Panc1 (cell line): ENCODE results near the gene UGT1A10.

Source experiments
- TF ChIP-seq, protein P1 (sequence below): fragments of 450-650 bp; IDR thresholded peaks from 2 replicates; pipeline ENCODE4 v1.5.1; 2017; ENCODE audit warnings: mild to moderate bottlenecking
- TF ChIP-seq, protein P2 (sequence below), 2 experiments: IDR thresholded peaks; 2 replicates each; pipeline ENCODE4 v1.6.1; 2011 to 2012; ENCODE audit warnings: low read depth in 2 of 2, control low read depth in 1 of 2, low read length in 1 of 2, mild to moderate bottlenecking in 1 of 2, moderate library complexity in 1 of 2; ENCODE audit not compliant: insufficient read depth in 1 of 2

DNA sequence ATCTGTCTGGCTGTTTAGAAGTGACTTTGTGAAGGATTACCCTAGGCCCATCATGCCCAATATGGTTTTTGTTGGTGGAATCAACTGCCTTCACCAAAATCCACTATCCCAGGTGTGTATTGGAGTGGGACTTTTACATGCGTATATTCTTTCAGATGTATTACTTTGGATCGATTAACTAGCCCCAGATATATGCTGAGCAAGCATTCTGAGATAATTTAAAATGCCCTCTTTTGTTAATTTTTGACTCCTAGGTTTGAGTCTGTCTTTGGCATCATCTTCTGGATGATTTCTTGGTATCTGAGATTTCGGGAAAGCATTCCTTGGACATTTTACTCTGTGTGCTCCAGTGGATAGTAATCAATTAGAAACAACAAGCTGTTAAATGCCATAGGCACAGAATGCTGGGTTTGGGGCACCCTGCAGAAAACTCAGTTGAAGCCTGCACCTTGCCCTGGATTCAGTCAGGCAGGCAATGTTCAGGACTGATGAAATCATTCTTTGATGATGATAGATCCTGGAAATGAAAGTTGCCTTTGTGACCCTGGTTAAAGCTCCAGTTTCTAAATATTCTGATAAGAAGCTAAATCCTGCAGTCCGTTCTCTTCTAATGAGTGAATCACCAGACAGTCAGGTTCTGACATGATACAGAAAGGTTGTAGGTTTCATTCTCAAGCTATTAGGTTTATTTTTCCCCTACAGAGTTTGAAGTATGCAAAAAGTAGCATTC, 125.0 kb downstream of the UGT1A10 start:
- TF ChIP-seq, protein P1, sequence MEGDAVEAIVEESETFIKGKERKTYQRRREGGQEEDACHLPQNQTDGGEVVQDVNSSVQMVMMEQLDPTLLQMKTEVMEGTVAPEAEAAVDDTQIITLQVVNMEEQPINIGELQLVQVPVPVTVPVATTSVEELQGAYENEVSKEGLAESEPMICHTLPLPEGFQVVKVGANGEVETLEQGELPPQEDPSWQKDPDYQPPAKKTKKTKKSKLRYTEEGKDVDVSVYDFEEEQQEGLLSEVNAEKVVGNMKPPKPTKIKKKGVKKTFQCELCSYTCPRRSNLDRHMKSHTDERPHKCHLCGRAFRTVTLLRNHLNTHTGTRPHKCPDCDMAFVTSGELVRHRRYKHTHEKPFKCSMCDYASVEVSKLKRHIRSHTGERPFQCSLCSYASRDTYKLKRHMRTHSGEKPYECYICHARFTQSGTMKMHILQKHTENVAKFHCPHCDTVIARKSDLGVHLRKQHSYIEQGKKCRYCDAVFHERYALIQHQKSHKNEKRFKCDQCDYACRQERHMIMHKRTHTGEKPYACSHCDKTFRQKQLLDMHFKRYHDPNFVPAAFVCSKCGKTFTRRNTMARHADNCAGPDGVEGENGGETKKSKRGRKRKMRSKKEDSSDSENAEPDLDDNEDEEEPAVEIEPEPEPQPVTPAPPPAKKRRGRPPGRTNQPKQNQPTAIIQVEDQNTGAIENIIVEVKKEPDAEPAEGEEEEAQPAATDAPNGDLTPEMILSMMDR, result no peak
- TF ChIP-seq, protein P2, sequence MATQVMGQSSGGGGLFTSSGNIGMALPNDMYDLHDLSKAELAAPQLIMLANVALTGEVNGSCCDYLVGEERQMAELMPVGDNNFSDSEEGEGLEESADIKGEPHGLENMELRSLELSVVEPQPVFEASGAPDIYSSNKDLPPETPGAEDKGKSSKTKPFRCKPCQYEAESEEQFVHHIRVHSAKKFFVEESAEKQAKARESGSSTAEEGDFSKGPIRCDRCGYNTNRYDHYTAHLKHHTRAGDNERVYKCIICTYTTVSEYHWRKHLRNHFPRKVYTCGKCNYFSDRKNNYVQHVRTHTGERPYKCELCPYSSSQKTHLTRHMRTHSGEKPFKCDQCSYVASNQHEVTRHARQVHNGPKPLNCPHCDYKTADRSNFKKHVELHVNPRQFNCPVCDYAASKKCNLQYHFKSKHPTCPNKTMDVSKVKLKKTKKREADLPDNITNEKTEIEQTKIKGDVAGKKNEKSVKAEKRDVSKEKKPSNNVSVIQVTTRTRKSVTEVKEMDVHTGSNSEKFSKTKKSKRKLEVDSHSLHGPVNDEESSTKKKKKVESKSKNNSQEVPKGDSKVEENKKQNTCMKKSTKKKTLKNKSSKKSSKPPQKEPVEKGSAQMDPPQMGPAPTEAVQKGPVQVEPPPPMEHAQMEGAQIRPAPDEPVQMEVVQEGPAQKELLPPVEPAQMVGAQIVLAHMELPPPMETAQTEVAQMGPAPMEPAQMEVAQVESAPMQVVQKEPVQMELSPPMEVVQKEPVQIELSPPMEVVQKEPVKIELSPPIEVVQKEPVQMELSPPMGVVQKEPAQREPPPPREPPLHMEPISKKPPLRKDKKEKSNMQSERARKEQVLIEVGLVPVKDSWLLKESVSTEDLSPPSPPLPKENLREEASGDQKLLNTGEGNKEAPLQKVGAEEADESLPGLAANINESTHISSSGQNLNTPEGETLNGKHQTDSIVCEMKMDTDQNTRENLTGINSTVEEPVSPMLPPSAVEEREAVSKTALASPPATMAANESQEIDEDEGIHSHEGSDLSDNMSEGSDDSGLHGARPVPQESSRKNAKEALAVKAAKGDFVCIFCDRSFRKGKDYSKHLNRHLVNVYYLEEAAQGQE (IDR thresholded peaks at IDR 0.05; ENCODE audit: insufficient read depth in 1 of 2, low read depth in 2 of 2, low read length in 1 of 2), result no peak
